ENCODE data around the gene TUBA4A. TPM values are rescaled to one million over a fixed set of nuclear protein-coding genes. Genes with fewer than 3 reads are reported as not detected.

Gene TUBA4A
- total RNA-seq, 1 donor from 2014 or later, result 334 TPM

- intact Hi-C loops (cut with micrococcal nuclease), result loop anchor here (1.0 to 5.0 kb wide), 8 partner anchors 7 to 351 kb away; partner anchors contain the start of genes ABCB6, ANKZF1, ATG9A and STK11IP
Observed at GRCh38 chr2:219245899-219246230, 7.9 kb downstream of the TUBA4A start.

GRCh38 chr2:219245148-219245898 lies 8.4 kb downstream of the TUBA4A start, which contains the start of the genes GLB1L and STK16:
TSS of gene GLB1L (minus strand) at chr2:219245444. CDS start at chr2:219243573, 1,871 bp downstream.
TSS of gene STK16 (plus strand) at chr2:219245479. CDS start at chr2:219246000, 521 bp downstream.
- intact Hi-C loops (cut with micrococcal nuclease), result loop anchor here (1.0 to 5.0 kb wide), 8 partner anchors 8 to 352 kb away; partner anchors contain the start of genes ABCB6, ANKZF1, ATG9A and STK11IP

DNA sequence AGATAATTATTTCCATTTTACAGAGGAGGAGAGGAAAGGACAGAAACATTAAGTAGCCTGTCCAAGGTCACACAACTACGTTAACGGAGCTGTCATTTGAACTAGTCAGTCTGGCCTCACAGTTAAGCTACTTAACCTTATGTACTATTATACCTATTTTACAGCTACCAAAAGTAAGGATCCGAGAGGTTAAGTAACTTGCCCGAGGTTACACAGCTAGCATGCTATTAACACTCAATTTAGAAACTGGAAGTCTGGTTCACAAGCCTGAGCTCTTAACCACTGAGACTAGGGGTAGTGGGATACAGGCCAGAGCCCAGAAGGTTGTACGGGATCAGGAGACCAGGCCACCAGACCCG lies 8.9 kb downstream of the TUBA4A start:
- intact Hi-C loops (cut with micrococcal nuclease), result loop anchor here (1.0 to 5.0 kb wide), 8 partner anchors 9 to 353 kb away; partner anchors contain the start of genes ABCB6, ANKZF1, ATG9A and STK11IP

DNA sequence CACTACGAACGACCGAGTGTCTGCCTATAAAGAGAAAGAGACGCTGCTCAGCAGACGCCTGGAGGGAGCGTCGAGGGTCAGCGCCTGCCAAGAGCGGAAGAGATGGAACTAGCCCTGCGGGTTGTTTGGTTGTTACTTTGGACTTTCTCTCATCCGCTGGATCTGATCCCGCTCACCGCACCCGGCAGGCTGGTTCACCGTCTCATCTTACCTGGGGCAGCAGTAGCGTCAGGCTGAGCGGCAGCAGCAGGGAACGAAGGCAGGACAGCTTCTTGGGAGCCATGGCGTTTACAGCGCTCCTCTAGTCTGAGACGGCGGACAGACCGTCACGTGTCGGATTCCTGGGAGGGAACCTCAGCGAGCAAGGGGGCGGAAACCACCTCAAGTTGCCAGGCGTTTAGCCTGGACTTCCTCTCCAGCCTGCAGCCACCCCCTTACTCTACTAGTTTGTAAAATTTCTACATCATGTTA lies 10.4 kb downstream of the TUBA4A start:
- intact Hi-C loops (cut with micrococcal nuclease), result no loop called here

DNA sequence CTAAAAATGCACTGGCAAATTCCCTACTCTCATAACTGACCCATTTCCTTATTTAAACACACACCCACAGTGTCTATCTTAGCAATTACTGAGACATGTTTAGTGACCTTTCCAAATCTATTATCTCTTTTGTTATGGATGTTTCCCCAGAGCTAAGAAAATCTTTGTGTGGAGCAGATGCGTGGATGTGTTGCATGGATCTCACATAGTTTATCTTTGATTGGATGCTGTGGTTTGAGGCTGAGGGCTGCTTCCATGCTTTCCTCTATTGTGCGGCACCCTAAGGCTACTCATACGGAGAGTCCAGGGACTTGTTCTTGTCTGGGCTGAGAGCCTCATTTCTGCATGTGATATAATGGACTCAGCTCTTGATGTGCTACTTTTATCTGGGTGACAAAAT lies 19.4 kb downstream of the TUBA4A start:
- intact Hi-C loops (cut with micrococcal nuclease), result no loop called here

DNA sequence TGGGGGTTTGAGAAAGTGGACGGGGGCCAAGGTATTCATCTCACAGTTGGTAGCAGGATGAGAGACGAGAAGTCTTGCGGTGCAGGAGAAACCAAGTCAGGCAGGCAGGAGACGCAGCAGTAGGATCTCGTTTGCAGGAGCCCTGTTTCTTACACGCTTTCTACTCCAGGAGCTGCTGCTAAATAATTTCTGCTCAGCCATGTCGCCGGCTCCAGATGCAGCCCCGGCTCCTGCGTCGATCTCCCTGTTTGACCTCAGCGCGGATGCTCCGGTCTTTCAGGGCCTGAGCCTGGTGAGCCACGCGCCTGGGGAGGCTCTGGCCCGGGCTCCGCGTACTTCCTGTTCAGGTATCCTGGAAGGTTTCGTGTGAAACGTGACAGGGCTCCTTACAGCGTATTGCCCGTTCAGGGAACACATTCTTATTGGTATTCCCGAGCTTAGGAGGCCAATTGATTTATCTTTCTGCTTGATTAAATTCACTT lies 23.6 kb downstream of the TUBA4A start:
- intact Hi-C loops (cut with micrococcal nuclease), result no loop called here

- intact Hi-C loops (cut with micrococcal nuclease), result loop anchor here (1.0 kb wide), 9 partner anchors 10 to 159 kb away; partner anchors contain the start of genes DNAJB2, GLB1L, NHEJ1 and RETREG2
Observed at GRCh38 chr2:219229305-219230058, 24.2 kb downstream of the TUBA4A start, which contains the start of the genes ANKZF1 and ATG9A. TSS of gene ANKZF1 (plus strand) at chr2:219229806. CDS start at chr2:219230258, 452 bp downstream. TSS of gene ATG9A (minus strand) at chr2:219229636. CDS start at chr2:219228024, 1,612 bp downstream.

DNA sequence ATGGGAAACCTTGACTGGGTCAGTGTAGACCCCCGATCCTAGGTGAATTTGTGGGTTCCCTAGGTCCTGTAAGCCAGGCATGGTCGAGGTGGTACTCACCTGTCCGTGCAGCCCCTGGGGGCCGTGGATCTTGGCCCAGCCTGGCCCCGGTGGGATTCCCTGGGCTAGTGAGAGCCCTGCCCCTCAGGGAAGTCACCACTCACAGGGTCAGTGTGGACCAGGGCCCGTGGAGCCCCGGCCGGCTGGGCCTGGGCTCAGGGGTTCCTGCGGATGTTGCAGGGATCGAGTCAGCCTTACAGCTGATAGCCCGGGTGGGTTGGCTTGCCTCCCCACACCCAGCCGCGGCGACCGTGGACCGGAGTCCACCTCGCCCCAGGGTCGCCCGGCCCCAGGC lies 24.8 kb downstream of the TUBA4A start:
- intact Hi-C loops (cut with micrococcal nuclease), result loop anchor here (1.0 kb wide), 9 partner anchors 10 to 159 kb away; partner anchors contain the start of genes DNAJB2, GLB1L, NHEJ1 and RETREG2

DNA sequence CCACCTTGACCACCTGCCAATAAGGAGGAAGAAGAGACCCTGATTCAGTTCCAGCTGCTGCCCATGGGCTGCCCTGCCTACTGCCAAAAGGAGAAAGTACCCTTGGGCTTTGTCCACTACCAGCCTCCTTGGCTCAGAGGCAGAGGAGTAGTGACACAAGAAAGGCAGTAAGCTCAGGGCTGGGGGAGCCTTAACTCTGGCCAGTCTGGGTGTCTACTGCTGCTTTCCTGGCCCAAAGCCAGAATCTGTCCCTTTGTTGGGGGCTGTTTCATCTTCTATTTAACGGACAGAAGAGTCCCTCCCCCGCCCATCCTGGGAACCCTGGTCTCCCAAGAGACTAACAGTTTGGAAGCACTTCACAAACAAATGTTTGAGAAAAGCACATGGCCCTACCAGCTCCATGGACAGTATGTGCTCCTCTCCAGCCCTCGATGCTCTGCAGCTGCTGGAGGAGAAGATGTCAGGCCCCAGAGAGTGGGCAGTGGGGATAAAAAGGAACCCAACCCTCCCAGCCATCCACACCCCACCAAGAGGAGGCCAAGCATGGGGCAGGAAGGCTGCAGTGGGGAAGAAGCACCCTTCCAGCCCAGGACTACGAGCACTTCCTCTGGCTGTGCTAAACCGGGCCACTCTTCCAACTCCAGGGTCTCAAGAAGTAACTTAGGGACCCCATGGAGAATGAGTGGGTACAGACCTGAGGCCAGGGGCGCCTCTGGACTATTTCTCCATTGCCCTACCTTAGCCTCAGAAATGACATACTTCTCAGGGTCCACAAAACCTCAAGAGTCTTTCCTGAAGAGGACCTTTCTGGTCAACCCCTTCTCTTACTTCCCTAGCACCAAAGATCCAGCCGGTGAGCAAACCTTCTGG lies 25.4 kb downstream of the TUBA4A start:
- intact Hi-C loops (cut with micrococcal nuclease), result no loop called here

DNA sequence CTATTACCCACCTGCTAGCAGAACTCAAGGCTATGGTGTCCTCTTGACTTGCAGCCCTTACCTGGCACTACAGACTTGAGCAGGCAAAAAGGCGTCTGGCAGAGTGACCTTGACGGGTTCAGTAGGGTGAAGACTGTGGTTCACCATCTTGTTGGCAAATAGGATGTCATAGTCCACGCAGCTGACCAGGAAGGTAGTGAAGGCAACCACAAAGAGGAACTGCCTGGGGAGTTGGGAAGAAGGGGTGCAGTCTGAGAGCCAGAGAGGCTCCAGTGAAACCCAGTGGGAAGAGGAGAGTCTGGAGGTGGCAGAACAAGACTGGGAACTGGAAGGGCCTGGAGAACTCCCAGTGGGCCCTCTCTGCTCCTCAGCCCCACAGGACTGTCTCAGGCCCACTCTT lies 28.4 kb downstream of the TUBA4A start:
- intact Hi-C loops (cut with micrococcal nuclease), result no loop called here

GRCh38 chr2:219223831-219224610 lies 29.7 kb downstream of the TUBA4A start:
- intact Hi-C loops (cut with micrococcal nuclease), result no loop called here

DNA sequence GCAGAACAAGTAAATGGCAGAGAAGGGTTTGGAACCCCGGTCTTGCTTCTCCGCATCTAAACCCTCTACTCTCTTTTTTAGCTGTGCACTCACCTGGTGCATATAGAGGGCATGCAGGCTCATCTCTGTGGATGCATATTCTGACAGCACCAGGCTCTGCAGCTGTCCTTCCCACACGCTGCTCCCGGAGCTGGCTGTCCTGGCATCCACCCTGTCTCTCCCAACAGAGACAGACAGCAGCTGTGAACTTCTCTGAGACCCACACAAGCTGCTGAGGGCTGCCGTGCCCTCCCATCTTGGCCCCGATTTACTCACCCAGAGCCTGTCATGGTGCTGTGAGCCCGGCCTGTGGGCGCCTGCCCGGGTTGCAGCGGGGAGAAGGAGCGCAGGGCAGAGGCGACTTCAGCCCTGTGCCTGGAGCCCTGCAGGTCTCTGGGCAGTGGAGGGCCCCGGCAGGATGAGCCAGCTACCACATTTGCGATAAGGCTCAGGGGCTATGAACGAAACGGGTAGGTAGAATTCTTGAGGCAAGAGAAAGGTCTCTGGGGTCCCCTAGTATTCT lies 31.7 kb downstream of the TUBA4A start:
- intact Hi-C loops (cut with micrococcal nuclease), result no loop called here

- intact Hi-C loops (cut with micrococcal nuclease), result no loop called here
Observed at GRCh38 chr2:219220652-219221402, 32.9 kb downstream of the TUBA4A start.

- intact Hi-C loops (cut with micrococcal nuclease), result loop anchor here (1.0 to 2.0 kb wide), 4 partner anchors 9 to 59 kb away; partner anchors contain the start of genes ANKZF1, ATG9A, CNPPD1 and NHEJ1
Observed at GRCh38 chr2:219219784-219220532, 33.8 kb downstream of the TUBA4A start.

GRCh38 chr2:219218732-219219701 lies 34.7 kb downstream of the TUBA4A start, which contains the start of gene ABCB6:
TSS of gene ABCB6 (minus strand) at chr2:219218958. CDS start at chr2:219218673, 285 bp downstream.
- intact Hi-C loops (cut with micrococcal nuclease), result loop anchor here (1.0 to 2.0 kb wide), 6 partner anchors 10 to 60 kb away; partner anchors contain the start of genes ANKZF1, ATG9A, CNPPD1 and DNAJB2

- intact Hi-C loops (cut with micrococcal nuclease), result loop anchor here (1.0 to 2.0 kb wide), 4 partner anchors 27 to 61 kb away; partner anchors contain the start of genes CNPPD1, DNAJB2, GLB1L and NHEJ1
Observed at GRCh38 chr2:219218217-219218731, 35.4 kb downstream of the TUBA4A start.

All from T-helper 2 cell treated with Interferon-gamma antibody and Interleukin-4, amounts not matched to agents 100 ng/mL and 5 ng/mL, for 36 hours (primary cell).